H9 (cell line): ENCODE results near the gene IGF2BP3. TPM values are rescaled to one million over a fixed set of nuclear protein-coding genes. Genes with fewer than 3 reads are reported as not detected.

Experiments used
- DNase-seq: peaks from one replicate; pipeline ENCODE4 v3.0.0-alpha.2; 2017
- H2AFZ ChIP-seq: one replicate; pipeline ENCODE4 v1.6.1; 2013; ENCODE audit warnings: mild to moderate bottlenecking, low read length, control low read depth, moderate library complexity
- H2AK5ac ChIP-seq: 2 replicates; pipeline ENCODE4 v1.6.1; 2013; ENCODE audit warnings: low read length, control low read depth, mixed read lengths; ENCODE audit not compliant: insufficient read length
- H2BK120ac ChIP-seq: one replicate; pipeline ENCODE4 v1.6.1; 2013; ENCODE audit warnings: low read depth, mild to moderate bottlenecking, low read length, control low read depth, inconsistent platforms; ENCODE audit not compliant: poor library complexity, severe bottlenecking
- H2BK12ac ChIP-seq: 2 replicates; pipeline ENCODE4 v1.6.1; 2013; ENCODE audit warnings: low read length, control low read depth, mixed read lengths, low read depth; ENCODE audit not compliant: insufficient read length
- H2BK15ac ChIP-seq: 2 replicates; pipeline ENCODE4 v1.6.1; 2013; ENCODE audit warnings: low read depth, low read length, control low read depth
- H2BK20ac ChIP-seq: one replicate; pipeline ENCODE4 v1.6.1; 2013; ENCODE audit warnings: low read depth, mild to moderate bottlenecking, low read length, control low read depth, inconsistent platforms; ENCODE audit not compliant: poor library complexity, severe bottlenecking
- H2BK5ac ChIP-seq: 2 replicates; pipeline ENCODE4 v1.6.1; 2013; ENCODE audit warnings: low read length, control low read depth, mixed read lengths; ENCODE audit not compliant: insufficient read length
- H3K14ac ChIP-seq: 2 replicates; pipeline ENCODE4 v1.6.1; 2013; ENCODE audit warnings: low read length, control low read depth; ENCODE audit not compliant: insufficient read depth
- H3K18ac ChIP-seq: 2 replicates; pipeline ENCODE4 v1.6.1; 2013; ENCODE audit warnings: low read depth, mild to moderate bottlenecking, mixed read lengths, low read length, control low read depth; ENCODE audit not compliant: insufficient read length
- H3K23ac ChIP-seq: 2 replicates; pipeline ENCODE4 v1.6.1; 2013; ENCODE audit warnings: low read length, control low read depth, mixed read lengths, low read depth; ENCODE audit not compliant: insufficient read length
- H3K23me2 ChIP-seq: 2 replicates; pipeline ENCODE4 v1.6.1; 2013; ENCODE audit warnings: low read depth, mild to moderate bottlenecking, mixed read lengths, low read length, control low read depth; ENCODE audit not compliant: insufficient read length, poor library complexity, severe bottlenecking
- H3K27ac ChIP-seq: 2 replicates; pipeline ENCODE4 v1.5.1; 2013; ENCODE audit warnings: low read length, control low read depth, mixed read lengths, low read depth; ENCODE audit not compliant: insufficient read length
- H3K27me3 ChIP-seq: 2 replicates; pipeline ENCODE4 v1.6.1; 2013; ENCODE audit warnings: low read length, control low read depth, inconsistent platforms; ENCODE audit not compliant: insufficient read depth
- H3K4ac ChIP-seq: 2 replicates; pipeline ENCODE4 v1.6.1; 2013; ENCODE audit warnings: low read depth, mild to moderate bottlenecking, control low read depth, inconsistent platforms, low read length, moderate library complexity
- H3K4me1 ChIP-seq: 2 replicates; pipeline ENCODE4 v1.6.1; 2013; ENCODE audit warnings: low read length, control low read depth, inconsistent platforms; ENCODE audit not compliant: insufficient read depth
- H3K4me2 ChIP-seq: 2 replicates; pipeline ENCODE4 v1.6.1; 2013; ENCODE audit warnings: low read length, control low read depth, mixed read lengths; ENCODE audit not compliant: insufficient read length, insufficient read depth
- H3K56ac ChIP-seq: 2 replicates; pipeline ENCODE4 v1.6.1; 2013; ENCODE audit warnings: low read depth, mild to moderate bottlenecking, mixed read lengths, low read length, control low read depth; ENCODE audit not compliant: insufficient read length
- H3K79me1 ChIP-seq: 2 replicates; pipeline ENCODE4 v1.6.1; 2013; ENCODE audit warnings: low read depth, mild to moderate bottlenecking, moderate library complexity, low read length, control low read depth, inconsistent platforms; ENCODE audit not compliant: insufficient read depth, poor library complexity, severe bottlenecking
- H3K79me2 ChIP-seq: 2 replicates; pipeline ENCODE4 v1.6.1; 2013; ENCODE audit warnings: low read length, control low read depth, inconsistent platforms; ENCODE audit not compliant: insufficient read depth
- H3K9ac ChIP-seq: 2 replicates; pipeline ENCODE4 v1.6.1; 2013; ENCODE audit warnings: low read length, control low read depth, mixed read lengths; ENCODE audit not compliant: insufficient read length; ENCODE audit errors: extremely low read depth
- H3K9me3 ChIP-seq: one replicate; pipeline ENCODE4 v1.6.1; 2013; ENCODE audit warnings: low read depth, low read length, inconsistent platforms; ENCODE audit not compliant: control insufficient read depth
- H3T11ph ChIP-seq: one replicate; pipeline ENCODE4 v1.6.1; 2013; ENCODE audit warnings: mild to moderate bottlenecking, low read length, control low read depth, inconsistent platforms
- H4K20me1 ChIP-seq: one replicate; pipeline ENCODE4 v1.6.1; 2013; ENCODE audit not compliant: control insufficient read depth, insufficient read length, insufficient read depth
- H4K5ac ChIP-seq: 2 replicates; pipeline ENCODE4 v1.6.1; 2013; ENCODE audit warnings: low read depth, mild to moderate bottlenecking, mixed read lengths, low read length, control low read depth; ENCODE audit not compliant: insufficient read length
- H4K8ac ChIP-seq: replicated peaks from 2 replicates; pipeline ENCODE4 v1.6.1; 2013; ENCODE audit warnings: low read length, control low read depth, mixed read lengths, low read depth; ENCODE audit not compliant: insufficient read length
- H4K91ac ChIP-seq: 2 replicates; pipeline ENCODE4 v1.6.1; 2013; ENCODE audit warnings: low read depth, mild to moderate bottlenecking, moderate library complexity, mixed read lengths, low read length, control low read depth; ENCODE audit not compliant: insufficient read length
- H3K27ac Mint-ChIP-seq, 3 experiments: 2 replicates in 2 of 3; 3 replicates in 1 of 3; pipeline ENCODE4 v1.8.0; 2020 to 2021; ENCODE audit warnings: mixed read lengths in 3 of 3, mild to moderate bottlenecking in 1 of 3, moderate library complexity in 1 of 3
- H3K27me3 Mint-ChIP-seq: 2 replicates; pipeline ENCODE4 v1.8.0; 2021; ENCODE audit warnings: low read depth, mild to moderate bottlenecking, moderate library complexity, mixed read lengths
- H3K36me3 Mint-ChIP-seq, 3 experiments: 2 replicates in 2 of 3; 3 replicates in 1 of 3; pipeline ENCODE4 v1.8.0; 2020 to 2021; ENCODE audit warnings: low read depth in 3 of 3, mixed read lengths in 3 of 3; ENCODE audit not compliant: insufficient read depth in 1 of 3
- H3K4me1 Mint-ChIP-seq, 2 experiments: 2 replicates each; pipeline ENCODE4 v1.8.0; 2020; ENCODE audit warnings: mixed read lengths in 2 of 2
- H3K4me3 Mint-ChIP-seq, 2 experiments: 2 replicates in 1 of 2; 3 replicates in 1 of 2; pipeline ENCODE4 v1.8.0; 2020 to 2021; ENCODE audit warnings: mild to moderate bottlenecking in 2 of 2, mixed read lengths in 2 of 2, moderate library complexity in 1 of 2
- H3K9me3 Mint-ChIP-seq, 2 experiments: 2 replicates in 1 of 2; 3 replicates in 1 of 2; pipeline ENCODE4 v1.8.0; 2020; ENCODE audit warnings: mild to moderate bottlenecking in 2 of 2, mixed read lengths in 2 of 2, moderate library complexity in 1 of 2
- WGBS: extraction: QIAGEN DNeasy Blood & Tissue Kit; methylation state at CpG from one replicate; pipeline ENCODE4 v1.1.7; 2013; ENCODE audit warnings: missing lambda C conversion rate, low lambda C conversion rate, mixed read lengths; ENCODE audit not compliant: insufficient read length; ENCODE audit errors: extremely low coverage; 5-methylcytosine and 5-hydroxymethylcytosine counted together
- total RNA-seq: library from RNA; stranded (reverse); gene quantifications from 2 replicates; pipeline ENCODE4 v1.2.1, GENCODE V29; 2021
- TF ChIP-seq, protein P1 (sequence below): fragments of 200-600 bp; sonication (generic); conservative IDR thresholded peaks from 3 replicates; pipeline ENCODE4 v1.8.0; 2021; ENCODE audit warnings: antibody characterized with exemption, mild to moderate bottlenecking

The IGF2BP3 gene
- total RNA-seq, 1 experiment from 2014 or later, result 197 TPM

DNA sequence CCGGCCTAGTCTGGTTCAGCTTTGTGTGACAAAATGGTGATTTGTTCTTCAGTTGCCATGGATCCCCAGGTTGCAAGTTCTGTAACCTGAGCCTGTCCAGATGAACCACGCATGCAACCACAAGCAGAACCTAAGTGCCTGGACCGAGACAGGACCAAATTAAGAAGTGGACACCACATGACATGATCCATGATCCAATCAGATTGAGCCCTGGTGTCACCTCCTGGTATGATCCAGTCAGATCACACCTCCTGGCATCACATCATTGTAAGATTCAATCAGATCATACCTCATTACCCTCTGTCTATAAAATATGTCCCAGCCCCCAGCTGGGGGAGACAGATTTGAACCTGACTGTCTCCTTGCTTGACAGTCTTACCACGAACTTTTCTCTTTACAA lies 101.2 kb downstream of the IGF2BP3 start:
- Mint-ChIP-seq H3K27ac (peak overlapping the region in 1 of 3 experiments; percentile 33; a peak in 1 of 7 replicates), H3K4me1 (peaks cover 18 to 35% of the 10 kb centered on the region in 2 experiments), H3K27me3 (no peaks in the 10 kb centered on the region), H3K9me3 (no peaks in the 10 kb centered on the region), H3K36me3 (peaks cover 20 to 46% (median 45%) of the 10 kb centered on the region in 3 experiments), H3K4me3 (no peak overlapping the region)
- Histone ChIP-seq H2BK120ac (no peak overlapping the region), H3K23ac (no peak overlapping the region), H2BK15ac (no peak overlapping the region), H3K79me1 (peaks cover 12% of the 10 kb centered on the region), H3K27ac (no peak overlapping the region), H3K9me3 (no peaks in the 10 kb centered on the region), H3K9ac (no peak overlapping the region), H4K20me1 (no peaks in the 10 kb centered on the region), H2BK20ac (no peak overlapping the region), H3K4ac (no peak overlapping the region), H2AK5ac (no peak overlapping the region), H3K4me1 (0 out of 2 replicates have a peak, but pooled peaks cover 2% of the 10 kb centered on the region), H3K4me2 (no peak overlapping the region), H3K14ac (no peak overlapping the region), H2AFZ (no peak overlapping the region), H3K56ac (no peak overlapping the region), H3K18ac (no peak overlapping the region), H3K79me2 (peaks cover 10% of the 10 kb centered on the region; the same call in 1 of the 2 replicates), H2BK12ac (no peak overlapping the region), H4K5ac (no peak overlapping the region), H4K91ac (no peak overlapping the region), H4K8ac (no peak overlapping the region), H3K27me3 (no peaks in the 10 kb centered on the region), H2BK5ac (no peak overlapping the region), H3T11ph (no peak overlapping the region), H3K23me2 (no peaks in the 10 kb centered on the region)
- TF ChIP-seq, protein P1, sequence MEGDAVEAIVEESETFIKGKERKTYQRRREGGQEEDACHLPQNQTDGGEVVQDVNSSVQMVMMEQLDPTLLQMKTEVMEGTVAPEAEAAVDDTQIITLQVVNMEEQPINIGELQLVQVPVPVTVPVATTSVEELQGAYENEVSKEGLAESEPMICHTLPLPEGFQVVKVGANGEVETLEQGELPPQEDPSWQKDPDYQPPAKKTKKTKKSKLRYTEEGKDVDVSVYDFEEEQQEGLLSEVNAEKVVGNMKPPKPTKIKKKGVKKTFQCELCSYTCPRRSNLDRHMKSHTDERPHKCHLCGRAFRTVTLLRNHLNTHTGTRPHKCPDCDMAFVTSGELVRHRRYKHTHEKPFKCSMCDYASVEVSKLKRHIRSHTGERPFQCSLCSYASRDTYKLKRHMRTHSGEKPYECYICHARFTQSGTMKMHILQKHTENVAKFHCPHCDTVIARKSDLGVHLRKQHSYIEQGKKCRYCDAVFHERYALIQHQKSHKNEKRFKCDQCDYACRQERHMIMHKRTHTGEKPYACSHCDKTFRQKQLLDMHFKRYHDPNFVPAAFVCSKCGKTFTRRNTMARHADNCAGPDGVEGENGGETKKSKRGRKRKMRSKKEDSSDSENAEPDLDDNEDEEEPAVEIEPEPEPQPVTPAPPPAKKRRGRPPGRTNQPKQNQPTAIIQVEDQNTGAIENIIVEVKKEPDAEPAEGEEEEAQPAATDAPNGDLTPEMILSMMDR, result no peak
- DNase-seq, result no peak
- WGBS, result no CpG with 5 or more reads among the region's 4 CpGs
